Gastrocnemius medialis (tissue), 4 donors: ENCODE data around the gene CCHCR1.

Experiments
- CTCF ChIP-seq, 5 experiments: fragments of 450-650 bp in 3 of 5; fragments of 200-600 bp in 2 of 5; sonication (generic) in 2 of 5; IDR thresholded peaks in 4 of 5; conservative IDR thresholded peaks in 1 of 5; 1 replicate in 4 of 5; 2 replicates in 1 of 5; pipeline ENCODE4 v1.5.1; 2016 to 2019; ENCODE audit warnings: antibody characterized with exemption in 5 of 5, mild to moderate bottlenecking in 3 of 5, moderate library complexity in 3 of 5
- POLR2A ChIP-seq, 2 donors: fragments of 450-650 bp; IDR thresholded peaks; one replicate each; pipeline ENCODE4 v1.6.1; 2017; ENCODE audit warnings: antibody characterized with exemption in 2 of 2, mild to moderate bottlenecking in 2 of 2, moderate library complexity in 2 of 2

GRCh38 chr6:31179042-31179386, 21.4 kb upstream of the CCHCR1 start:
- TF ChIP-seq CTCF (IDR thresholded peaks at IDR 0.05 in 4 of 5, conservative IDR thresholded peaks at IDR 0.05 in 1 of 5) (no peak), POLR2A (IDR thresholded peaks at IDR 0.05) (no peak)
